Muscle of arm (tissue), 12 donors: ENCODE data around the gene ABLIM1. TPM values are rescaled to one million over a fixed set of nuclear protein-coding genes. Genes with fewer than 3 reads are reported as not detected.

Source experiments
- DNase-seq: peaks from one replicate; pipeline ENCODE4 v3.0.0-alpha.2; 2013
- polyA plus RNA-seq, 12 donors: library from polyadenylated mRNA; unstranded; fragments of 120-200 nt; gene quantifications; one replicate each; pipeline ENCODE4 v1.2.1, GENCODE V29; 2013; ENCODE audit not compliant: insufficient read length in 12 of 12

The ABLIM1 gene
- polyA plus RNA-seq, 12 donors = 44.3 to 111 (median 60.8) TPM; not detected in 1

DNA sequence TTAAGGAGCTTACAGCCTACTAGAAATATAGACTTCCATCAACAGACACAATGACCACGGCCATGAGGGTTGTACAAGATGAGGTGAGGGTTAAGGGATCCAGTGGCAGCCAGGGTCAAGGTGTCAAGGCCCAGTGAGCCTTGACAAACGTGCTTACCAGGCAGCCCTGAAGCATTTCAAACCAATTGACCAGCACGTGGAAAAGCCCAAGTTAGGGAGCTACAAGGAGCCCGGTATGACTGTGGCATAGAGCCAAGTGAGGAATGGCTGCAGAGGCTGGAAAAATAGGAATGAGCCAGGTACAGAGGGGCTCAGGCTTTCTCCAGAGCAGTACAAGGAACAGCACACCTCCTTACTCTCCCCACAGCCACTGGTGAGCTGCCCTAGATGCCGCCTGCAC is 266.5 kb downstream of the ABLIM1 start:
- DNase-seq = no peak

- DNase-seq = no peak
Observed at GRCh38 chr10:114389426-114389825, 268.6 kb downstream of the ABLIM1 start.

DNA sequence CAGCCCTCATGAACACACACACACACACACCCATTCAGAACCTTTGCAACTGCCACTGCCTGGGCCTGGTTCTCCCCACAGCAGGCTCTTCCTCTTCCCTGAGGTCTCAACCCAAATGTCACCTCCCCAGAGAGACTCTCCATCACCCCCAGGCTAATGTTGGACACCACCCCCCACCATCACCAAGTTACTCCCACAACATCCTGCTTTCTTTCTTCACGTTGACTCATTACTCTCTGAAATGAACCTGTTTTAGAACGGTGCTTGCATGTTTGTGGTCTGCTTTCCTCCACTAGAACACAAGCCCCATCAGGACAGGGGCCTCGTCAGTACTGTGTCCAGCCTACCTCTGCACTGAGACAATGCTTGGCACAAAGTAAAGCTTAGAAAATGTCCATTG is 269.8 kb downstream of the ABLIM1 start:
- DNase-seq = no peak

DNA sequence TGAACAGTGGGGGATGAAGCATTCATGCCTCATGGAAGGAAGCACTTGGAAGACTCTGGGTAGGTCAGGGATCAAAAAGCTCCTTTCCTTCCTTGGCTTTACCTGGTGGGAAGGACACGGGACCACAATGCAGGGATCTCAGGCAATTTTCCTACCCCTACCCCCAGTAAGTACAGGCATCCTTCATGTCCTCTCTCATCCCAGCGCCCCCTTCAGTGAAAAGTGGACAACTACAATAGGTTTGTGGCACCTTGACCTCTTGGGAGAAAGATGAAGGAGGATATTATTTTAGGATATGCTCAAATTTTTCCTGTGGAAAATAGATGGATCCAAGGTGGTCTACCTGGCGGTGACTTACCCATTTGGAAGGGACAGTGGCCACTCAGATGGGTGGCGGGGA is 270.3 kb downstream of the ABLIM1 start:
- DNase-seq = no peak

DNA sequence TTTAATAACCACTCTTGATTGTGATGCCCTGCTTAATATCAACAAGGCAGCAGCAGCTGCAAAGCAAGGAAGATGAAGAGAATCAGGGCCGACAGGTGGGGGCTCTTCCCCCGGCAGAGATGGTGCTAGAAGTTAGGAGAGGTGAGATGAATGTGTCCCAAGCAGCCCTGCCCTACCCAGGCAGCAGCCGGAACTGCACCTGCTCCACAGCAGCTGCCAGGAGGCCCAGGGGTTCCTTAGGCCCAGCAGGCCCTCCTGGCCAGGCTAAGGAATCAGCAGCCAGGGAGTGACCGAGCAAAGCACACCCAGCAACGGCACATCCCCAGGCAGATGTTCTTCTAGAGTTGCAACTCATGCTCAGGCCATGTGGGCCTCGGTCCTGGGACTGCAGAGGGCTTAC is 271.6 kb downstream of the ABLIM1 start:
- DNase-seq = no peak

DNA sequence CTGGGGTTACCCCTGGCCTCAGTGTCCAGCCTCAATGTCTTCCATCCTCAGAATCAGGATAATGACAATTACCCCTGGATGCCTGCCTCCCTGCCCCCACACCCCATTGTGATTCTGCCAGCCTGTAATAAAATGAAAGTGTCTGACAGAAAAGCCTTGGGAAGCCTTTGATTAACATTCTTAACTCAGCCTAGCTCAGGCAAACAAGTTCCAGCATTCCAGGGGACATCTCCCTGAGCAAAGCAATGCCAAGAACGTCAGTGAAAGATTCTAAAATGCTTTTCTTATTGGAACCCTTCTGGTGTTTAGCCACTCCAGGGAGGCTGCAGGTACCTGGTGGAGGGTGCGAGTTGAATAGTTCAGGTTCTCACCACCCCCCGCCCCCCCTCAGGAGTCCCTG is 272.5 kb downstream of the ABLIM1 start:
- no peak for DNase-seq

GRCh38 chr10:114384601-114385000 is 273.5 kb downstream of the ABLIM1 start:
- DNase-seq = no peak

- DNase-seq = no peak
Observed at GRCh38 chr10:114384181-114384580, 273.9 kb downstream of the ABLIM1 start.

Other genes starting within 250 kb of the ABLIM1 start
- gene FHIP2A, start 163.5 kb upstream of the ABLIM1 start, polyA plus RNA-seq = 10 to 100 TPM in 11 of 12 donors, not detected in 1; 14.9 to 27.4 (median 21.9) TPM